ENCODE measurements around the gene MAMDC4. TPM values are rescaled to one million over a fixed set of nuclear protein-coding genes. Genes with fewer than 3 reads are reported as not detected.

Gene MAMDC4
- total and polyA plus RNA-seq, 7 donors = 0.71 to 25.3 (median 2.4) TPM

DNA sequence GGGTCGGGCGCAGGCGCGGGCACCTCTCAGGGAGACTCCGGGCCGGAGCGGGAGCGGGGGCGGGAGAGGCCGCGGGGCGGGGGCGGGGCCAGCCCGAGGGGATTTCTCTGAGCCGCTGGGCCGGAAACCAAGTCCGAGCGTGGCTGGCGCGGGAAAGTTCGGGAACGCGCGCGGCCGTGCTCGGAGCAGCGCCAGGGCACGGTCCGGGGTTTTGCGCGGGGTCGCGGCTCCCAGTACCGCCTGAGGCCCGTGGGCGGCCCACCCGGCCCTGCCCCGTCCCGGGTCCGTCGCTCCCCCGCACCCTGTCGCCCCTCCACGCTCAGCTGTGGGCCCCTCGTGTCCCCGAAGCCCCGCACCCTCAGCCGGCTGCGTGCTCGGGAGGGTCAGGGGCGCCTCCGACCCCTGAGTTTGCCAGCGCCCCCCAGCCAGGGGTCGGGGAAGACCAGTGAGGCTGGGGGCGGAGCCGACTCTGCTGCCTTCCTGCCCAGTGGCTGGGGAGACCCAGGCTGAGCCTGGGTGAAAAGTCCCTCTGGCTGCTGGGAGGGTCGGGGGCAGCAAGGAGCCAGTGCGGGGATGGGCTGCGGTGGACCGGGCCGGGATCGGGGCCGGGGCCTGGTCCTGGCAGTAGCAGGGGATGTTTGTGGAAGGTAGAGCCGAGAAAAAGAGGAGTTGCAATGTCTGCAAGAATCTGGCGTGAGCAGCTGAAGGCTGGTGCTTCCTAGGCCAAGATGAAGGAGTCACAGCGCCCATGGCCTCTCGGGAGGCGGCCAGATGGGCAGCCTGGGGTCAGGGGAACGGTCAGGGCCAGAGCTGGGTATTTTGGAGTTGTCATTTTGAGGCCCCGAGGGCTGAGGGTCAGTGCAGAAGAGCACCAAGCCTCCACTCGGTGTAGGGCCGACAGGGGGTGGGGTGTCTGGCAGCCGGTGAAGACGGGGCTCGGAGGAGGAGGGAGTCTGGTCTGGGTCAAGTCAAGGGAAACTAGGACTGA lies 34.8 kb downstream of the MAMDC4 start:
- Histone ChIP-seq H3K4me1 (peaks cover 0 to 32% (median 27%) of the 10 kb centered on the region in 4 donors), H3K36me3 (peaks cover 0 to 7% (median 0%) of the 10 kb centered on the region in 4 donors), H3K27ac (peak overlapping the region; percentile 85 to 91 (median 88)), H3K9me3 (no peaks in the 10 kb centered on the region), H3K4me3 (peak overlapping the region; percentile 70 to 99 (median 98)), H3K27me3 (no peaks in the 10 kb centered on the region)
- intact Hi-C loops (cut with DNase I) = loop anchor here (2.0 to 5.0 kb wide), 3 partner anchors 22 to 95 kb away; partner anchors contain the start of genes FBXW5 and TMEM141
- no peak for DNase-seq
- TF ChIP-seq EP300 (IDR thresholded peaks at IDR 0.05) (no peak), POLR2A (IDR thresholded peaks at IDR 0.05) (no peak), POLR2AphosphoS5 (IDR thresholded peaks at IDR 0.05) (no peak)
- TF ChIP-seq, protein P1, sequence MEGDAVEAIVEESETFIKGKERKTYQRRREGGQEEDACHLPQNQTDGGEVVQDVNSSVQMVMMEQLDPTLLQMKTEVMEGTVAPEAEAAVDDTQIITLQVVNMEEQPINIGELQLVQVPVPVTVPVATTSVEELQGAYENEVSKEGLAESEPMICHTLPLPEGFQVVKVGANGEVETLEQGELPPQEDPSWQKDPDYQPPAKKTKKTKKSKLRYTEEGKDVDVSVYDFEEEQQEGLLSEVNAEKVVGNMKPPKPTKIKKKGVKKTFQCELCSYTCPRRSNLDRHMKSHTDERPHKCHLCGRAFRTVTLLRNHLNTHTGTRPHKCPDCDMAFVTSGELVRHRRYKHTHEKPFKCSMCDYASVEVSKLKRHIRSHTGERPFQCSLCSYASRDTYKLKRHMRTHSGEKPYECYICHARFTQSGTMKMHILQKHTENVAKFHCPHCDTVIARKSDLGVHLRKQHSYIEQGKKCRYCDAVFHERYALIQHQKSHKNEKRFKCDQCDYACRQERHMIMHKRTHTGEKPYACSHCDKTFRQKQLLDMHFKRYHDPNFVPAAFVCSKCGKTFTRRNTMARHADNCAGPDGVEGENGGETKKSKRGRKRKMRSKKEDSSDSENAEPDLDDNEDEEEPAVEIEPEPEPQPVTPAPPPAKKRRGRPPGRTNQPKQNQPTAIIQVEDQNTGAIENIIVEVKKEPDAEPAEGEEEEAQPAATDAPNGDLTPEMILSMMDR (IDR thresholded peaks at IDR 0.05) = no peak
- WGBS, 2 donors = 1% methylated on average over 76 of the region's 76 CpGs

DNA sequence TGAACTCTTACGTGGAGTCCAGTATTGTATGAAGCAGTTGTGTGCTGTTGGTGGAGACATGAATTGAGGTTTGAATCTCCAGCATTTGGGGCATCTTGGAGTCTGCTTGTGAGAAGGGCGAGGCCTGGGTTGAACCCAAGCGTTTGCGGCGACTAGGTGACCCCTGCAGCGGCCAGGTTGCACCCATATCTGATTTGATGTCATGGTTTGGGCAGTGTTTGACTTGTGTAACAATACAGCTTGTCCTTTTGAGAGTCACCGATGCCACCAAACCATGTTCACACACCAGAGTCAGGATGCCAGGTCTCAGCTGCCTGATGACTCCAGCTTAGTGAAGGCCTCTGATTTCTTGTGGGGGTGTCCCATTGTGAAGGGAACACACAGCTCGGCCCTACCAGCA lies 36.3 kb downstream of the MAMDC4 start:
- Histone ChIP-seq H3K27ac (no peak overlapping the region), H3K9me3 (no peaks in the 10 kb centered on the region), H3K27me3 (no peaks in the 10 kb centered on the region), H3K4me1 (peaks cover 0 to 21% (median 19%) of the 10 kb centered on the region in 4 donors), H3K4me3 (no peak overlapping the region), H3K36me3 (peaks cover 0 to 7% (median 0%) of the 10 kb centered on the region in 4 donors)
- intact Hi-C loops (cut with DNase I) = loop anchor here (5.0 kb wide), 2 partner anchors 54 to 96 kb away; partner anchors contain the start of genes FBXW5 and TMEM141
- DNase-seq = no peak
- WGBS, 2 donors = 82 to 84% methylated on average over 8 of the region's 8 CpGs
- TF ChIP-seq POLR2A (IDR thresholded peaks at IDR 0.05) (no peak), POLR2AphosphoS5 (IDR thresholded peaks at IDR 0.05) (no peak), EP300 (IDR thresholded peaks at IDR 0.05) (no peak)
- TF ChIP-seq, protein P1 (IDR thresholded peaks at IDR 0.05) = no peak

DNA sequence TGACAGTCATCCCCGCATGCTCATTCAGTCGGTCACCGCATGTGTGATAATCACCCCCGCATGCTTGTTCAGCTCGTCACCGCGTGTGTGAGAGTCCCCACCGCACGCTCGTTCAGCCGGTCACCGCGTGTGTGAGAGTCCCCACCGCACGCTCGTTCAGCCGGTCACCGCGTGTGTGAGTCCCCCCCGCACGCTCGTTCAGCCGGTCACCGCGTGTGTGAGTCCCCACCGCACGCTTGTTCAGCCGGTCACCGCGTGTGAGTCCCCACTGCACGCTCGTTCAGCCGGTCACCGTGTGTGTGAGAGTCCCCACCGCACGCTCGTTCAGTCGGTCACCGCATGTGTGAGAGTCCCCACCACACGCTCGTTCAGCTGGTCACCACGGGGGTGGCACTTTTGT lies 37.7 kb downstream of the MAMDC4 start:
- no peaks in the 10 kb centered on the region for H3K9me3 ChIP-seq
- H3K27me3 ChIP-seq = no peaks in the 10 kb centered on the region
- 95 to 96% methylated on average over 42 of the region's 42 CpGs for WGBS, 2 donors
- intact Hi-C loops (cut with DNase I) = loop anchor here (5.0 kb wide), 2 partner anchors 52 to 98 kb away; partner anchors contain the start of genes FBXW5 and TMEM141
- H3K27ac ChIP-seq = no peak overlapping the region
- H3K4me1 ChIP-seq = peaks cover 0 to 21% (median 19%) of the 10 kb centered on the region in 4 donors
- H3K4me3 ChIP-seq = no peak overlapping the region
- no peak for DNase-seq
- peaks cover 0 to 7% (median 0%) of the 10 kb centered on the region in 4 donors for H3K36me3 ChIP-seq
- TF ChIP-seq, protein P1 (IDR thresholded peaks at IDR 0.05) = no peak
- TF ChIP-seq POLR2A (IDR thresholded peaks at IDR 0.05) = no peak
- no peak for TF ChIP-seq EP300 (IDR thresholded peaks at IDR 0.05)
- TF ChIP-seq POLR2AphosphoS5 (IDR thresholded peaks at IDR 0.05) = no peak

DNA sequence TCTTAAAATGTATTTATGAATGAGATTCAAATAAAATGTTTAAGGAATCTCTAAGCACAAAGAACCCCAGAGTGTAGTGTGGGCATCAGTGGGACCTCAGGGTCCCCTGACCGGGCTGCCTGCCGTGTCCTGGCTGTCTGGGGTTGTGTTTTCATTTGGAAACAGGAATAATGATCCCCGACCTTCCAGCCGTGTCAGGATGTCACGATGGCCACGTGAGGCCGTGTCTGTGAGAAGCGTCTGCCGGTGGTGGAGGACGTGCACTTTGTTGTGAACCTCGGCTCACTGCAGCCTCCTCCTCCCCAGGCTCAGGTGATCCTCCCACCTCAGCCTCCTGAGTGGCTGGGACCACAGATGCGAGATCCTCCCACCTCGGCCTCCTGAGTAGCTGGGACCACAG lies 38.5 kb downstream of the MAMDC4 start:
- no peak overlapping the region for H3K27ac ChIP-seq
- no peaks in the 10 kb centered on the region for H3K9me3 ChIP-seq
- H3K4me3 ChIP-seq = no peak overlapping the region
- 85 to 86% methylated on average over 13 of the region's 13 CpGs for WGBS, 2 donors
- no peak for TF ChIP-seq POLR2A (IDR thresholded peaks at IDR 0.05)
- TF ChIP-seq, protein P1 (IDR thresholded peaks at IDR 0.05) = no peak
- peaks cover 0 to 7% (median 0%) of the 10 kb centered on the region in 4 donors for H3K36me3 ChIP-seq
- intact Hi-C loops (cut with DNase I) = no loop called here
- no peaks in the 10 kb centered on the region for H3K27me3 ChIP-seq
- DNase-seq = no peak
- H3K4me1 ChIP-seq = peaks cover 0 to 18% (median 14%) of the 10 kb centered on the region in 4 donors

Measured in sigmoid colon (tissue), 7 donors.